ENCODE measurements around the gene AHCTF1.

DNA sequence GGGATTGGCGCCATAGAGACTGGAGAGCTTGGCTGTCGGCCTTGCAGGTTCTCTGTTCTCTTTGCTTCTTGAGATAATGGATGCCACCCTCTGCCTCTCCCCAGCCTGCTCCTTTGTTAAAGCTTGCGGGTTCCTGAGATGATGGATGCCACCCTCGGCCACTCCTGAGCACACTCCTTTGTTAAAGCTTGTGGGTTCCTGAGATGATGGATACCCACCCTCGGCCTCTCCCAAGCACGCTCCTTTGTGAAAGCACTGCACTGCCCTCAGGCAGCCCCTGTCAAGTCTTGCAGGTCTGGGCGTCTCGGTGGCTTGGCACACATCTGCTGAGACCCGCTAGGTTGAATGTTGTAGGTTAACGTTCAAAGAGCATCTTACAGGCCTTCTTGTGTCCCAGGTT, 131.0 kb downstream of the AHCTF1 start:
- TF ChIP-seq, protein P1, sequence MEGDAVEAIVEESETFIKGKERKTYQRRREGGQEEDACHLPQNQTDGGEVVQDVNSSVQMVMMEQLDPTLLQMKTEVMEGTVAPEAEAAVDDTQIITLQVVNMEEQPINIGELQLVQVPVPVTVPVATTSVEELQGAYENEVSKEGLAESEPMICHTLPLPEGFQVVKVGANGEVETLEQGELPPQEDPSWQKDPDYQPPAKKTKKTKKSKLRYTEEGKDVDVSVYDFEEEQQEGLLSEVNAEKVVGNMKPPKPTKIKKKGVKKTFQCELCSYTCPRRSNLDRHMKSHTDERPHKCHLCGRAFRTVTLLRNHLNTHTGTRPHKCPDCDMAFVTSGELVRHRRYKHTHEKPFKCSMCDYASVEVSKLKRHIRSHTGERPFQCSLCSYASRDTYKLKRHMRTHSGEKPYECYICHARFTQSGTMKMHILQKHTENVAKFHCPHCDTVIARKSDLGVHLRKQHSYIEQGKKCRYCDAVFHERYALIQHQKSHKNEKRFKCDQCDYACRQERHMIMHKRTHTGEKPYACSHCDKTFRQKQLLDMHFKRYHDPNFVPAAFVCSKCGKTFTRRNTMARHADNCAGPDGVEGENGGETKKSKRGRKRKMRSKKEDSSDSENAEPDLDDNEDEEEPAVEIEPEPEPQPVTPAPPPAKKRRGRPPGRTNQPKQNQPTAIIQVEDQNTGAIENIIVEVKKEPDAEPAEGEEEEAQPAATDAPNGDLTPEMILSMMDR (IDR thresholded peaks at IDR 0.05) = no peak
- TF ChIP-seq POLR2A (IDR thresholded peaks at IDR 0.05) = no peak

Measured in right lobe of liver (tissue), 4 donors.